H1 (cell line): ENCODE measurements around the gene CCDC136. TPM values are rescaled to one million over a fixed set of nuclear protein-coding genes. Genes with fewer than 3 reads are reported as not detected.

ENCODE experiments used
- CTCF ChIA-PET: fragments of 300-600 bp; sonication (Branson Sonifier 250); formaldehyde crosslinking; loops from one replicate; lab custom pipeline; 2021; ENCODE audit not compliant: partially characterized antibody; lab: Charles Lee
- POLR2A ChIA-PET: fragments of 300-600 bp; sonication (Branson Sonifier 250); formaldehyde crosslinking; loops from one replicate; lab custom pipeline; 2021; ENCODE audit warnings: inconsistent platforms; ENCODE audit not compliant: partially characterized antibody; lab: Charles Lee
- DNase-seq, 2 experiments: peaks; one replicate each; pipeline versions ENCODE4 v3.0.0 to v3.0.0-alpha.2; 2010 to 2022; ENCODE audit warnings: low spot score in 2 of 2, low read depth in 1 of 2, mixed read lengths in 1 of 2
- FAIRE-seq: peaks from 2 replicates; lab custom pipeline; 2011; peaks lifted over from hg19 to GRCh38; lab: Jason Lieb, UNC
- H2AFZ ChIP-seq: 2 replicates; pipeline ENCODE4 v1.8.1; 2012; ENCODE audit warnings: low read length, inconsistent platforms
- H2AK5ac ChIP-seq: 2 replicates; pipeline ENCODE4 v1.6.1; 2013; ENCODE audit warnings: low read depth, low read length
- H2BK120ac ChIP-seq: replicated peaks from 2 replicates; pipeline ENCODE3; 2013; ENCODE audit warnings: low read depth, low read length, inconsistent platforms
- H2BK12ac ChIP-seq: 2 replicates; pipeline ENCODE4 v1.6.1; 2013; ENCODE audit warnings: low read depth, low read length
- H2BK15ac ChIP-seq: 2 replicates; pipeline ENCODE4 v1.6.1; 2013; ENCODE audit warnings: low read length
- H2BK20ac ChIP-seq: 2 replicates; pipeline ENCODE4 v1.6.1; 2013; ENCODE audit warnings: low read length
- H2BK5ac ChIP-seq: 2 replicates; pipeline ENCODE4 v1.6.1; 2013; ENCODE audit warnings: low read depth, low read length
- H3K14ac ChIP-seq: 2 replicates; pipeline ENCODE4 v1.6.1; 2013; ENCODE audit warnings: inconsistent platforms; ENCODE audit not compliant: insufficient read length
- H3K18ac ChIP-seq: 2 replicates; pipeline ENCODE4 v1.6.1; 2013; ENCODE audit warnings: low read length; ENCODE audit errors: extremely low read depth
- H3K23ac ChIP-seq: 2 replicates; pipeline ENCODE4 v1.6.1; 2013; ENCODE audit warnings: inconsistent platforms; ENCODE audit not compliant: insufficient read length
- H3K23me2 ChIP-seq: 2 replicates; pipeline ENCODE4 v1.6.1; 2013; ENCODE audit warnings: low read depth, low read length
- H3K27ac ChIP-seq: 2 replicates; pipeline ENCODE4 v1.6.1; 2011; ENCODE audit warnings: low read depth, low read length, inconsistent platforms
- H3K27me3 ChIP-seq, 4 experiments: replicated peaks in 1 of 4; 1 replicate in 1 of 4; 2 replicates in 3 of 4; pipeline versions ENCODE4 v1.6.1 to v1.8.1; 2011 to 2013; ENCODE audit warnings: low read length in 3 of 4, mild to moderate bottlenecking in 3 of 4, inconsistent platforms in 2 of 4, mixed read lengths in 2 of 4, moderate library complexity in 1 of 4; ENCODE audit not compliant: control insufficient read depth in 3 of 4, insufficient read depth in 3 of 4; ENCODE audit errors: extremely low read depth in 1 of 4
- H3K36me3 ChIP-seq, 4 experiments: 2 replicates each; pipeline versions ENCODE4 v1.6.1 to v1.8.1; 2011 to 2013; ENCODE audit warnings: mild to moderate bottlenecking in 4 of 4, low read length in 3 of 4, moderate library complexity in 2 of 4, control low read depth in 1 of 4, inconsistent platforms in 1 of 4; ENCODE audit not compliant: insufficient read depth in 4 of 4, control insufficient read depth in 2 of 4
- H3K4ac ChIP-seq: replicated peaks from 2 replicates; pipeline ENCODE3; 2013; ENCODE audit warnings: low read length, low read depth, mixed read lengths, inconsistent platforms; ENCODE audit not compliant: insufficient read length
- H3K4me1 ChIP-seq, 4 experiments: replicated peaks in 1 of 4; 1 replicate in 1 of 4; 2 replicates in 3 of 4; pipeline versions ENCODE4 v1.6.1 to v1.8.1; 2011 to 2013; ENCODE audit warnings: low read length in 3 of 4, inconsistent platforms in 2 of 4, mixed read lengths in 1 of 4; ENCODE audit not compliant: insufficient read depth in 4 of 4, control insufficient read depth in 3 of 4
- H3K4me2 ChIP-seq, 2 experiments: 2 replicates each; pipeline versions ENCODE4 v1.6.1 to v1.8.1; 2011 to 2013; ENCODE audit warnings: low read depth in 2 of 2, low read length in 2 of 2, control low read depth in 1 of 2, inconsistent platforms in 1 of 2, mild to moderate bottlenecking in 1 of 2; ENCODE audit not compliant: insufficient read depth in 1 of 2
- H3K4me3 ChIP-seq, 4 experiments: fragments of 200-600, 300-600 bp in 1 of 4; sonication (generic), shearing (Covaris generic), sonication (Bioruptor Twin) in 1 of 4; 2 replicates each; pipeline versions ENCODE4 v1.5.1 to v1.8.1; 2011 to 2016; ENCODE audit warnings: low read length in 4 of 4, low read depth in 3 of 4, control low read depth in 2 of 4, inconsistent platforms in 2 of 4, mild to moderate bottlenecking in 2 of 4, mixed read lengths in 1 of 4, moderate library complexity in 1 of 4; ENCODE audit not compliant: insufficient read depth in 2 of 4; ENCODE audit errors: extremely low read depth in 1 of 4
- H3K56ac ChIP-seq: replicated peaks from 2 replicates; pipeline ENCODE3; 2013; ENCODE audit warnings: low read depth, mild to moderate bottlenecking, mixed read lengths, low read length, inconsistent platforms; ENCODE audit not compliant: insufficient read length
- H3K79me1 ChIP-seq: 2 replicates; pipeline ENCODE4 v1.6.1; 2013; ENCODE audit warnings: low read depth, low read length, control low read depth
- H3K79me2 ChIP-seq, 2 experiments: 2 replicates each; pipeline versions ENCODE4 v1.6.1 to v1.8.1; 2012 to 2013; ENCODE audit warnings: low read length in 2 of 2, mild to moderate bottlenecking in 2 of 2, inconsistent platforms in 1 of 2; ENCODE audit not compliant: insufficient read depth in 2 of 2, control insufficient read depth in 1 of 2
- H3K9ac ChIP-seq, 4 experiments: replicated peaks in 1 of 4; 1 replicate in 1 of 4; 2 replicates in 3 of 4; pipeline versions ENCODE4 v1.6.1 to v1.8.1; 2011 to 2013; ENCODE audit warnings: low read depth in 3 of 4, low read length in 3 of 4, control low read depth in 2 of 4, mild to moderate bottlenecking in 2 of 4, moderate library complexity in 2 of 4, inconsistent platforms in 1 of 4; ENCODE audit errors: extremely low read depth in 1 of 4
- H3K9me3 ChIP-seq, 2 experiments: 2 replicates each; pipeline versions ENCODE4 v1.6.1 to v1.8.1; 2012 to 2013; ENCODE audit warnings: mild to moderate bottlenecking in 2 of 2, moderate library complexity in 2 of 2, control low read depth in 1 of 2, inconsistent platforms in 1 of 2, low read depth in 1 of 2, low read length in 1 of 2, mixed read lengths in 1 of 2; ENCODE audit not compliant: insufficient read depth in 2 of 2
- H4K20me1 ChIP-seq, 2 experiments: replicated peaks in 1 of 2; 2 replicates each; pipeline versions ENCODE3 to v1.8.1; 2011 to 2013; ENCODE audit warnings: inconsistent platforms in 2 of 2, low read length in 2 of 2, mild to moderate bottlenecking in 1 of 2; ENCODE audit not compliant: insufficient read depth in 2 of 2, control insufficient read depth in 1 of 2
- H4K5ac ChIP-seq: 2 replicates; pipeline ENCODE4 v1.6.1; 2013; ENCODE audit warnings: low read length, low read depth, mixed read lengths, inconsistent platforms; ENCODE audit not compliant: insufficient read length
- H4K8ac ChIP-seq: 2 replicates; pipeline ENCODE4 v1.8.0; 2013; ENCODE audit warnings: mild to moderate bottlenecking, moderate library complexity, low read length, inconsistent platforms; ENCODE audit not compliant: insufficient read depth; ENCODE audit errors: extremely low read depth
- H4K91ac ChIP-seq: replicated peaks from 2 replicates; pipeline ENCODE3; 2013; ENCODE audit warnings: low read length, mixed read lengths, inconsistent platforms; ENCODE audit not compliant: insufficient read length
- ASH2L ChIP-seq: fragments of 200-600, 300-600 bp; sonication (generic); IDR thresholded peaks from one replicate; pipeline ENCODE4 v1.7.1; 2017; ENCODE audit warnings: low read length
- CEBPB ChIP-seq: IDR thresholded peaks from 2 replicates; pipeline ENCODE4 v1.6.1; 2012; ENCODE audit warnings: low read depth, low read length
- E2F6 ChIP-seq: IDR thresholded peaks from 2 replicates; pipeline ENCODE4 v1.6.1; 2012; ENCODE audit warnings: inconsistent platforms
- EGR1 ChIP-seq: IDR thresholded peaks from 2 replicates; pipeline ENCODE4 v1.6.1; 2011; ENCODE audit warnings: low read depth, low read length, borderline replicate concordance
- KDM4A ChIP-seq: IDR thresholded peaks from one replicate; pipeline ENCODE4 v1.7.1; 2012; ENCODE audit warnings: low read depth, mild to moderate bottlenecking, moderate library complexity, low read length, inconsistent platforms; ENCODE audit not compliant: severe bottlenecking
- RBBP5 ChIP-seq: IDR thresholded peaks from 2 replicates; pipeline ENCODE4 v1.7.1; 2012; ENCODE audit warnings: low read depth, mild to moderate bottlenecking, inconsistent platforms, low read length, moderate library complexity, borderline replicate concordance
- SP1 ChIP-seq: IDR thresholded peaks from 2 replicates; pipeline ENCODE4 v1.6.1; 2011; ENCODE audit warnings: low read depth, low read length
- WGBS, 2 experiments: shearing (Covaris generic) in 1 of 2; methylation state at CpG; one replicate each; pipeline versions ENCODE4 v1.1.6 to v1.1.7; 2013 to 2015; ENCODE audit warnings: low lambda C conversion rate in 2 of 2, mixed read lengths in 2 of 2, inconsistent platforms in 1 of 2, low coverage in 1 of 2, missing lambda C conversion rate in 1 of 2; ENCODE audit not compliant: insufficient replicate concordance in 2 of 2, insufficient coverage in 1 of 2, insufficient read length in 1 of 2; ENCODE audit errors: extremely low coverage in 1 of 2, missing lambda C conversion rate in 1 of 2; 5-methylcytosine and 5-hydroxymethylcytosine counted together
- polyA plus RNA-seq, 7 experiments: library from polyadenylated mRNA; depleted of rRNA in 3 of 7; stranded (reverse) in 5 of 7; unstranded in 2 of 7; fragments of >200 nt in 5 of 7; fragments of 200-250 nt in 2 of 7; gene quantifications; 1 replicate in 5 of 7; 2 replicates in 1 of 7; 4 replicates in 1 of 7; pipeline versions ENCODE4 v1.2.1 to v1.2.3, GENCODE V29; 2011 to 2013; ENCODE audit warnings: missing spikeins in 2 of 7, mixed read lengths in 2 of 7
- total RNA-seq: library from RNA; stranded (reverse); fragmentation: NEBNext Ultra II Directional; extraction: Animal tissue kit (Norgen Biotek cat#: 25700); gene quantifications from 2 replicates; pipeline ENCODE4 v1.2.1, GENCODE V29; 2021
- TF ChIP-seq, protein P1 (sequence below): IDR thresholded peaks from 2 replicates; pipeline ENCODE4 v1.6.1; 2012; ENCODE audit warnings: low read length, inconsistent platforms

CCDC136 gene
- total and polyA plus RNA-seq, 2 of the 8 experiments (the other 6 are each of a cell fraction or from before 2014, with no cell fraction given), result 35.6 to 47.7 TPM

- DNase-seq, result peak in 1 of 2 experiments; percentile 78
- peak overlapping the region; percentile 63 for H4K91ac ChIP-seq
- peak overlapping the region; percentile 80; the same call in 1 of the 2 replicates for H2BK20ac ChIP-seq
- ChIA-PET POLR2A (interaction anchor here (0.6 to 5.7 kb wide), 22 partner anchors 8 to 337 kb away, joined by 3 to 31 read pairs (median 4); partner anchors contain the start of genes ATP6V1F and KCP), CTCF (interaction anchor here (0.6 to 7.6 kb wide), 18 partner anchors 9 to 1557 kb away, joined by 3 to 71 read pairs (median 5); partner anchors contain the start of genes ATP6V1F and CALU)
- peaks cover 8 to 27% (median 27%) of the 10 kb centered on the region in 4 experiments; a peak in 6 of 7 replicates for H3K27me3 ChIP-seq
- H2BK15ac ChIP-seq, result 0 out of 2 replicates have a peak overlapping the region, but pooled peaks have one; percentile 53
- TF ChIP-seq E2F6 (peak; percentile 52; the same call in 1 of the 2 replicates), ASH2L (peak; percentile 41), KDM4A (peak; percentile 44), RBBP5 (peak; percentile 90), SP1 (peak; percentile 13), EGR1 (0 out of 2 replicates have a peak, but pooled peaks have one; percentile 6), CEBPB (no peak)
- TF ChIP-seq, protein P1, sequence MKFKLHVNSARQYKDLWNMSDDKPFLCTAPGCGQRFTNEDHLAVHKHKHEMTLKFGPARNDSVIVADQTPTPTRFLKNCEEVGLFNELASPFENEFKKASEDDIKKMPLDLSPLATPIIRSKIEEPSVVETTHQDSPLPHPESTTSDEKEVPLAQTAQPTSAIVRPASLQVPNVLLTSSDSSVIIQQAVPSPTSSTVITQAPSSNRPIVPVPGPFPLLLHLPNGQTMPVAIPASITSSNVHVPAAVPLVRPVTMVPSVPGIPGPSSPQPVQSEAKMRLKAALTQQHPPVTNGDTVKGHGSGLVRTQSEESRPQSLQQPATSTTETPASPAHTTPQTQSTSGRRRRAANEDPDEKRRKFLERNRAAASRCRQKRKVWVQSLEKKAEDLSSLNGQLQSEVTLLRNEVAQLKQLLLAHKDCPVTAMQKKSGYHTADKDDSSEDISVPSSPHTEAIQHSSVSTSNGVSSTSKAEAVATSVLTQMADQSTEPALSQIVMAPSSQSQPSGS, result no peak
- H2BK120ac ChIP-seq, result no peak overlapping the region
- FAIRE-seq, result no peak
- H3K14ac ChIP-seq, result no peak overlapping the region
- no peak overlapping the region for H4K5ac ChIP-seq
- no peak overlapping the region for H3K27ac ChIP-seq
- peak overlapping the region; percentile 86 for H3K18ac ChIP-seq
- 1% methylated on average over 14 of the region's 22 CpGs; no CpG with 5 or more reads in 1 of the 2 experiments for WGBS, 2 experiments
- peak overlapping the region; percentile 71; the same call in 1 of the 2 replicates for H2BK5ac ChIP-seq
- H3K56ac ChIP-seq, result no peak overlapping the region
- no peaks in the 10 kb centered on the region for H3K79me2 ChIP-seq
- H4K8ac ChIP-seq, result no peak overlapping the region
- no peaks in the 10 kb centered on the region for H3K36me3 ChIP-seq
- no peak overlapping the region for H3K9ac ChIP-seq
- H2AK5ac ChIP-seq, result no peak overlapping the region
- no peaks in the 10 kb centered on the region for H4K20me1 ChIP-seq
- peak overlapping the region; percentile 99 to 100 for H3K4me2 ChIP-seq
- peaks cover 3 to 50% (median 31%) of the 10 kb centered on the region in 4 experiments for H3K4me1 ChIP-seq
- H3K23ac ChIP-seq, result no peak overlapping the region
- H3K4ac ChIP-seq, result peak overlapping the region; percentile 4
- peak overlapping the region; percentile 41 to 66 (median 60) for H3K4me3 ChIP-seq
- H3K23me2 ChIP-seq, result peaks cover 24% of the 10 kb centered on the region
- peak overlapping the region; percentile 12; the same call in 1 of the 2 replicates for H2AFZ ChIP-seq
- H3K9me3 ChIP-seq, result no peaks in the 10 kb centered on the region
- no peaks in the 10 kb centered on the region for H3K79me1 ChIP-seq
- H2BK12ac ChIP-seq, result peak overlapping the region; percentile 71; the same call in 1 of the 2 replicates
Observed at GRCh38 chr7:128831994-128832879, 40.5 kb downstream of the CCDC136 start.
